PFSK-1 (cell line): ENCODE data around the gene RASSF10.

Experiments used
- FOXP2 ChIP-seq: optimal IDR thresholded peaks from 2 replicates; pipeline ENCODE3; 2011; ENCODE audit warnings: borderline replicate concordance, control low read depth, inconsistent platforms; ENCODE audit not compliant: insufficient read depth; ENCODE audit errors: extremely low read length, extremely low read depth
- POLR2AphosphoS5 ChIP-seq: IDR thresholded peaks from 2 replicates; pipeline ENCODE4 v1.6.1; 2012; ENCODE audit warnings: low read depth, mild to moderate bottlenecking, control low read depth, low read length, moderate library complexity
- REST ChIP-seq, 2 experiments: IDR thresholded peaks; 2 replicates each; pipeline versions ENCODE4 v1.6.1 to v1.8.0; 2011 to 2012; ENCODE audit warnings: low read depth in 2 of 2, low read length in 2 of 2, control low read depth in 1 of 2, inconsistent platforms in 1 of 2, mild to moderate bottlenecking in 1 of 2, moderate library complexity in 1 of 2; ENCODE audit not compliant: insufficient read depth in 1 of 2
- SIN3A ChIP-seq: IDR thresholded peaks from 2 replicates; pipeline ENCODE4 v1.6.1; 2012; ENCODE audit warnings: mild to moderate bottlenecking, low read length, moderate library complexity, borderline replicate concordance; ENCODE audit not compliant: insufficient read depth
- TAF1 ChIP-seq: IDR thresholded peaks from 2 replicates; pipeline ENCODE4 v1.6.1; 2012; ENCODE audit warnings: low read length, control low read depth, borderline replicate concordance; ENCODE audit not compliant: insufficient read depth

RASSF10 gene

GRCh38 chr11:13016415-13016814 lies 7.3 kb downstream of the RASSF10 start:
- TF ChIP-seq FOXP2 (no peak), POLR2AphosphoS5 (no peak), TAF1 (no peak), SIN3A (no peak), REST (IDR thresholded peaks at IDR 0.05; ENCODE audit: insufficient read depth in 1 of 2, low read depth in 2 of 2, low read length in 2 of 2) (no peak)

GRCh38 chr11:13019313-13019712 lies 10.2 kb downstream of the RASSF10 start:
- TF ChIP-seq TAF1 (no peak), POLR2AphosphoS5 (no peak), SIN3A (no peak), REST (IDR thresholded peaks at IDR 0.05; ENCODE audit: insufficient read depth in 1 of 2, low read depth in 2 of 2, low read length in 2 of 2) (no peak), FOXP2 (no peak)

- TF ChIP-seq POLR2AphosphoS5 (no peak), FOXP2 (no peak), TAF1 (no peak), REST (IDR thresholded peaks at IDR 0.05; ENCODE audit: insufficient read depth in 1 of 2, low read depth in 2 of 2, low read length in 2 of 2) (no peak), SIN3A (no peak)
Observed at GRCh38 chr11:13023423-13023822, 14.3 kb downstream of the RASSF10 start.

GRCh38 chr11:13026722-13027121 lies 17.6 kb downstream of the RASSF10 start:
- TF ChIP-seq FOXP2 (no peak), TAF1 (no peak), POLR2AphosphoS5 (no peak), REST (IDR thresholded peaks at IDR 0.05; ENCODE audit: insufficient read depth in 1 of 2, low read depth in 2 of 2, low read length in 2 of 2) (no peak), SIN3A (no peak)

GRCh38 chr11:13028322-13028721 lies 19.2 kb downstream of the RASSF10 start:
- TF ChIP-seq FOXP2 = no peak
